ENCODE measurements around the gene BCAS3.
"Not testable (repeated sequence)": the region's sequence is repeated elsewhere in the genome, so short reads cannot be mapped to it uniquely, and the experiment has no call there.

BCAS3 gene

GRCh38 chr17:61135782-61136181 lies 458.1 kb downstream of the BCAS3 start:
- DNase-seq, result no peak

GRCh38 chr17:61136296-61136695 lies 458.6 kb downstream of the BCAS3 start:
- DNase-seq, result no peak

GRCh38 chr17:61139219-61139618 lies 461.6 kb downstream of the BCAS3 start:
- DNase-seq, result no peak

GRCh38 chr17:61140081-61140786 lies 462.6 kb downstream of the BCAS3 start:
- DNase-seq, result no peak

GRCh38 chr17:61143026-61143425 lies 465.4 kb downstream of the BCAS3 start:
- DNase-seq, result no peak

- DNase-seq, result no peak
Observed at GRCh38 chr17:61144137-61144536, 466.5 kb downstream of the BCAS3 start.

- DNase-seq, result no peak
Observed at GRCh38 chr17:61144617-61145564, 467.2 kb downstream of the BCAS3 start.

- DNase-seq, result not testable (repeated sequence)
Observed at GRCh38 chr17:61146833-61147232, 469.2 kb downstream of the BCAS3 start.

GRCh38 chr17:61149106-61149825 lies 471.6 kb downstream of the BCAS3 start:
- DNase-seq, result no peak

- no peak for DNase-seq
Observed at GRCh38 chr17:61149862-61150362, 472.3 kb downstream of the BCAS3 start.

- no peak for DNase-seq
Observed at GRCh38 chr17:61150686-61151299, 473.1 kb downstream of the BCAS3 start.

GRCh38 chr17:61152898-61153297 lies 475.2 kb downstream of the BCAS3 start:
- DNase-seq, result no peak

- DNase-seq, result no peak
Observed at GRCh38 chr17:61155590-61156237, 478.1 kb downstream of the BCAS3 start.

- DNase-seq, result peak; percentile 40
Observed at GRCh38 chr17:61157246-61157886, 479.7 kb downstream of the BCAS3 start.

GRCh38 chr17:61158376-61158775 lies 480.7 kb downstream of the BCAS3 start:
- no peak for DNase-seq

GRCh38 chr17:61159221-61159814 lies 481.7 kb downstream of the BCAS3 start:
- DNase-seq, result no peak

GRCh38 chr17:61160204-61160603 lies 482.6 kb downstream of the BCAS3 start:
- DNase-seq, result no peak

- no peak for DNase-seq
Observed at GRCh38 chr17:61160789-61161445, 483.3 kb downstream of the BCAS3 start.

- no peak for DNase-seq
Observed at GRCh38 chr17:61161615-61162134, 484.0 kb downstream of the BCAS3 start.

GRCh38 chr17:61164517-61164916 lies 486.9 kb downstream of the BCAS3 start:
- no peak for DNase-seq
